Occipital lobe (tissue), 2 donors: ENCODE measurements around the gene CPED1. TPM values are rescaled to one million over a fixed set of nuclear protein-coding genes. Genes with fewer than 3 reads are reported as not detected.

Source experiments
- DNase-seq: peaks from one replicate; lab custom pipeline; 2025; lab: John Stamatoyannopoulos, UW
- total RNA-seq: library from RNA; depleted of rRNA; stranded (reverse); fragments of >200 nt; gene quantifications from one replicate; pipeline ENCODE4 v1.2.3, GENCODE V29; 2014

CPED1 gene
- total RNA-seq: 3.9 TPM

DNA sequence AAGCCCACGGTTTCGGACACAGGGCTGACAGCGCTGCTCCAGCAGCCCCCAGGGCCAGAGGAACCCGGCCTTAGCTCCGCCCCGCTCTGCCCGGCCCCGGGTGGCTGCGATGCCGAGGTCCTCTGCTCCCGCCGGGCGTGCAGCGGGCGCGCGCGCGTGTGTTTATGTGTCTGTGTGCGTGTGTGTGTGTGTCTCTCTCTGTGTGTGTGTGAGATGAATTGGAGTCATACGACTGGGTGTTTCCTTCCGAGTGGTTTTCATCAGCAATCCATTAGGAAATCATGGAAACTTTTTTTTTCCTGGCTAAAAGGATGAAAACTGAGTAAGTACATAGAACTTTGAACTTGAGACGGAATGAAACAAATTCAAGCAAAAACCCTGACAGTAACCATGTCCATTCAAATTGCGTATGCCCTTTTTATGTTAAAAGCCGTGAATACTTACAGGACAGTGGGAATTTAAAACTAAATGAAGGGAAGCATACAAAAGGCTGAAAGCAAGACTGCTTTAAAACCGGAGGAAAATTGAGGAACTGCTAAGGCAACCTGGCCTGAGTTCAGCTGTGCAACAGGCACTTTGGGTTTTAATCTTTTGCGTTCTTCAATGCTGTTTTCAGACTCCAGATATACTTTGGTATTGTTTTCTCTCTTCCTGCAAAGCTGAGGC, at the start of gene CPED1:
Gene CPED1, plus strand, starts transcription at position 121 of the 666 bp plus-strand sequence. CDS start 911 bp downstream, outside the sequence.
- no peak for DNase-seq

DNA sequence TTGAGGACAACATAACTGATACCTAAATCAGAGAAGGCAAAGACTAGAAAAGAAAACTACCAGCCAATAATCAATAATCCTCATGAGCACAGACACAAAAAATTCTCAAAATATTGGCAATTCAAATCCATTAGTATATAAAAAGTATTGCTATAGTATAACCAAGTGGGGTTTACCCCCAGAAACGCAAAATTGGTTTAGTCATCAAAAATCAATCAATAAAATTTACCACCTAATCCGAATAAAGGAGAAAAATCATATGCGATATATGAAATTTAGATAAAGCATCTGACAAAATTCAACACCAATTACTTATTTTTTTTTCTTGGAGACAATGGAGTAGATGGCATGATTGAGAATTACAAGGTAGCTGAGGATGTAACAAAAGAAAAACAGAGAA, 49.2 kb upstream of the CPED1 start:
- DNase-seq: no peak

- no peak for DNase-seq
Measured at GRCh38 chr7:120941064-120941463, 47.4 kb upstream of the CPED1 start.

DNA sequence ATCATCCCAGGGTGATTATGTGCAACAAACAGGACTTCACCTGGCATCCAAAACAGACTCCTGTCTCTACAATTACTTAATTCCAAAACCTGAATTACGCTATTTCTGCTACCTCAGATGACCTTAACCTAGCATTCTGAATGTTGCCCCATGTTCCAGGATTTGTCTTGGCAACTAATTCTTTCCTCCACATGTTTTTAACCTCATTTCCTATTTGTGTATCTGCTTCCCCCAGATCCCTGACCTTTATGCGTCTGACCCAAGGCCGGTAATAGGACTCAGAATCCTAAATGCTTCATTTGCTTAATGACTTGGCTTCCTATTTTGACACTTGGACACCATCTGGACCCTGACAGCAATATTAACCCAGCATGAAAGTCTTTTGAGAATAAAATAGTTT, 46.7 kb upstream of the CPED1 start:
- DNase-seq: no peak

DNA sequence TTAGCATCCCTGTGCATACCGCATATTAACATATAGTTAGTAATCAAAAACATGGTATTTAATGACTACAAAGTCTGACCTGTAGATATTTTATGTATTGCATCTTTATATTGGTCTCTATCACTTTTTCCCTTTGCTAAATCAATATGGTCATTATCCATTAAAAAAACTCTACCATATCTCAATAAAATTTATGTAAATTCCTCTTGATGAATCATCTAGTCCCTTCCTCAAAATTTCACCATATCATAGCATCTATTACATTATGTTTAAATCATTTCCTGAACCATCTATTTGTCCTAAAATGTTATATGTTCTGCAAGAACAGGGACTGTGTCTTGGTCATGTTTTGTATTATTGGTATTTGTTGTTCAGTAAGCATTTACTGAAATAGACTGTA, 45.6 kb upstream of the CPED1 start:
- DNase-seq: no peak

DNA sequence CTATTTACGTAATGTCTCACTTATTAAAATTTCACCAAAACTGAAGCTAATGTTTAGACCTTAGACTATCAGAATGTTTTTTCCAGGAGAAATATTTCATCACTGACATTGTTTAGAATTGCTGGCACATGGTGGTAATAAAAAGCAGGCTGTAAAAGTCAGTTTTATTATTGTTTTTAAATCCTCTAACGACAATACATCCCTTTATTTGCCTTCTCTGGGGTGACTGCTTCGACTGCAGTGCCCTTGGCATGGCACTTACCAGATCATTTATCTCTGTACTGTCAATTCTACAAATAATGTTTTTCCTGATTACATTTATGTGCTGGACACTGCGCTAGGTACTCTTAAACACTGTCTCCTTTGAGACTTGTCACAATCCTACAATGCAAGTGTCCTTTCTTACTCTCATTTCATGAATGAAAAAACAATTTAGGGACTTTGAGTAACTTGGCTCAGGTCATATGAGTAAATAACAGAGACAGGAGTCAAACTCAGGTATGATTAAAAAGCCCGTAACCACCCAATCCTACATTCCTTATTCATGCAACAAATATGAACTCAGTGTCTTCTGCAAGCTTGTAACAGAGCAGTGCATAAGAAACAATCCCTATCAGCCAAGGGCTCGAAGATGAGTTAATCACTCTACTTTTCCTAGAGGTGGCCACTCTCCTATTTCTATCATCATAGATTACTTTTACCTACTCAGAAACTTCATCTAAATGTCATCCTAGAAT, 43.5 kb upstream of the CPED1 start:
- no peak for DNase-seq

- no peak for DNase-seq
Measured at GRCh38 chr7:120947980-120948379, 40.5 kb upstream of the CPED1 start.

DNA sequence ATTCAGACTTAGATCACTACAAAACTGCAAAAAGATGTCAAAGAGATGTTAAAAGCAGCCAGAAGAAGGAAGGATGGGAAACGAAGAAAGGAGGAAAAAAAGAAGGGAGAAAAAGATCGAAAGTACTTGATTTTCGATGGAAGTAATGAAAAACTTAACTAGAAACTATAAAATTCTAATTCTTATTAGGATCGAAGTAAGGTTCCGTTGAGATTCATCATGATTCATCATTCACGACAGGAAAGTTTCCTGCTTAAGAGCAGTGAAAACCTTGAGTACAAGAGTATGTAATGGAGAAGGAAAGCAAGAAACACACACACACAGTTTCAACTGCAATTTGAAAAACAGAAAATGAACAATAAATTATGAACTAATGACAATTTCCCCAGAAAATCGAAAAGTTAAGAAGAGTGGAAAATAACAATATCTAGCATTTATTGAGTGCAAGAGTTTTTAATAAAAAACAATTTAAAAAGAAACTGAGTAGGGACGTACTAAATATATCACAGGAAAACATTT, 39.1 kb upstream of the CPED1 start:
- no peak for DNase-seq

GRCh38 chr7:120949998-120950538, 38.4 kb upstream of the CPED1 start:
- DNase-seq: no peak

DNA sequence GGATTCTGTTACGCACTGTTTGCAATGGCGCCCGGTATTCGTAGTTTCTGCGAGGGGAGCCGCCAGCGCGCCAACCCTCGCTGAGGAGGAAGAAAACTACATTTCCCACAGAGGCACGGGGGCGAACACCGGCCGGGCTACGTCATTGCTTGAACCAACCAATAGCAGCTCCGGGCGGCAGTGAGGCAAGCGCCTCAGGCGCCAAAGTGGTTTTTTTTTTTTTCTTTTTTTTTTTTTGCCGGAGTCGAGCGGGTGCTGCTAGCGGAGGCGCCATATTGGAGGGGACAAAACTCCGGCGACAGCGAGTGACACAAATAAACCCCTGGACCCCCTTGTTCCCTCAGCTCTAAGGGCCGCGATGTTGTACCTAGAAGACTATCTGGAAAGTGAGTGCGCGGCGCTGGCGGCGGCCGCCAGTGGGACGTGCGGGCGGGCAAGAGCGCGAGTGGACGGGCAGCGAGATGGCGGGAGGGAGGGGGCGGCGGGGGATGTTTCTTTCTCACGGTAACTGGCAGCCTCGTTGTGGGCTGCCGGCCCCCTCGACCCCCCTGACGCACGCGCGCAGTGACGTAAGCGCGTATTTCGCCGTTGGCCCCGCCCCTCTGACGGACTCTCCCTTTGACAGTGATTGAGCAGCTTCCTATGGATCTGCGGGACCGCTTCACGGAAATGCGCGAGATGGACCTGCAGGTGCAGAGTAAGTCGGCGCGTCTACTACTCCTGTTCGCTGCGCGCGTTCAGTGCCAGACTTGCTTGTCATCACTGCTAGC, 37.8 kb upstream of the CPED1 start, which contains the start of gene ING3:
Gene ING3, plus strand, starts transcription at position 239 of the 770 bp plus-strand sequence. Its CDS starts 120 bp downstream, at position 359.
- peak; percentile 95 for DNase-seq

DNA sequence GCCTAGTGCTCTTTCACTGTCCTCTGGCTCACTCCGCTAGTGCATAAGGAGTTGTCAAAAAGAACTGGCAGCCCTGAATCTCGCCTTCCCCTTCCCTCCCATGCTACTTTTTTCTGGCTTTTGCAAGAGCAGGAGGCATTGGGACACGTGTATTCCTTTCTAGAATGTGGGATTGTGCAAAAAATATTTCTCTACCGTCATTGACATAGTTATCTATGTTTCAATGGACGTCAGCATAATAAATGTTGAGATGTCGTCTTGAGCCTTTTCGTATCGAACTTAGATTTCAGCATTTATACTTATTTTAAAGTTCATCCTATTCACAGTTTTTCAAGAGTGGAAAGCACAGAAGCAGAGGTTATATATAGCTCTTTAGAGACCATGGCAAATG, 37.2 kb upstream of the CPED1 start:
- no peak for DNase-seq

- no peak for DNase-seq
Measured at GRCh38 chr7:120951826-120952225, 36.7 kb upstream of the CPED1 start.

DNA sequence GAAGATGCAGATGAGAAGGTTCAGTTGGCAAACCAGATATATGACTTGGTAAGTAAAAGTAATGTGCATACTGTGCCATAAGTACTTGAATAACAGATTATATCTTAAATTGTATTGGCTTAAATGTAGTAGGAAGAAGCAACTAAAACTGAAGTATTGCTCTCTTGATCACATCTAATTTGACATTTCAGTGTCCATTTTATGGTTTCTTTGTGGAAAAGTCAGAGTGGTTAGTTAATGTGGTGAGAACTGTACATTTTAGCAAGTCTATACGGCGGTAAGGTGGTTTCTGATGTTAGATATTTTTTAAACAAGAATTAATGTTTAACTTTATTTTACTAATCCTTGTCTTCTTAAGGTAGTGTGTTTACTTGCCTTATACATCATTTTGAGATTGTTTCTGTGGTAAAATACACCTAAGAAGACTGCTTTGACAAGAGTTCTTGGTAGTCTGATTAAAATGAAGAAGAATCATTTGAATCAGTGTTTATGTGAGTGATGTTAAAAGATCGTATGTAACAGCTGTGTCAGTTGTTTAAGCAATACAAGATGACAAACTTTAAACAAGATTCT, 32.8 kb upstream of the CPED1 start:
- DNase-seq: no peak

DNA sequence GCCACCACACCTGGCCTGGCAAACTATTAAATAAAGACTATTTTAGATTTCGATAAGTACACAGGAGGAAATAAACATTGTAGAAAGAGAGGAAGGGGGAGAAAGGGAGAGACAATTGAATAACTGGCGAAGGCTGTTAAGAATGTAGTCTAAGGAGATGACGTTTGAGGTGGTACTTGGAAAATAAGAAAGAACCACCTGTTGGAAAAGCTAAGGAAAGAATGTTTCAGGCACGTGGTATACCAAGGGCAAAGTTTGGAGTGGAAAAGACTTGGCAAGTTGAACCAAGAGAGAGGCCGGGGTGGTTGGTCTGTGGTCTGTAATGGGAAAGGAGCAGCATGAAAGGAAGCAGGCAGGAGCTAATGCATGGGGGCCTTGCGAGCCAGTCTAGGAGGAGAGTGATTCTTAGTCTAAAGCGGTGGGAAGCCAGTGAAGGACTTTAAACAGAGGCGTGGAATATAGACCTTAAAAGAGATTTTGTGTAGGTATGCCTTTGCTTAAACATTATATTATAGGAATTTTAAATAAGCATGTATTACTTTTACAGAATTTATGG, 28.5 kb upstream of the CPED1 start:
- DNase-seq: no peak

- no peak for DNase-seq
Measured at GRCh38 chr7:120960714-120961113, 27.8 kb upstream of the CPED1 start.

DNA sequence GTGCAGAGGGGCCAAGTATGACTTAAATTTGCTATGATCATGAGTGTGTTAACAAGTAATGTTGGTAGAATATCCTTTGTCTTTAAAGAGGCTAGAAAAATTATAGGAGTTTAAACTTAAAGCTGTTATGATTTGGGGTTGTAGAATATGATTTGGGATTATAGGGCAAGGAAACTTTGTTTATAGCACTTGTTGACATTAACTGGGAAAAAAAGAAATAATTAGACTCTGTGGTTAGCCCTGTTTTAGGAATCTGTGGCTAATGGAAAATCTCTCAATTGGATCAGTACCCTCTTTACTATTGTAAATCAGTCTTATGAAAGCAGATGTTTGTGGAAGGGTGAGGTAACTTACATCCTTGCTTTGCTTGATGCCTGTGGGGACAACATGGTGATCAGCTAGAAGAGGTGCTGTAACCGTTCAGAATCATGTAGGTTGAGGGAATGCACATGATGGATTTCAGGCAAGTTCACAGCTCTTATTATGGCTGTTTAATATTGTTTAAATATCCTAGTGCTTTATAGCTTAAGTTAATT, 26.8 kb upstream of the CPED1 start:
- no peak for DNase-seq

DNA sequence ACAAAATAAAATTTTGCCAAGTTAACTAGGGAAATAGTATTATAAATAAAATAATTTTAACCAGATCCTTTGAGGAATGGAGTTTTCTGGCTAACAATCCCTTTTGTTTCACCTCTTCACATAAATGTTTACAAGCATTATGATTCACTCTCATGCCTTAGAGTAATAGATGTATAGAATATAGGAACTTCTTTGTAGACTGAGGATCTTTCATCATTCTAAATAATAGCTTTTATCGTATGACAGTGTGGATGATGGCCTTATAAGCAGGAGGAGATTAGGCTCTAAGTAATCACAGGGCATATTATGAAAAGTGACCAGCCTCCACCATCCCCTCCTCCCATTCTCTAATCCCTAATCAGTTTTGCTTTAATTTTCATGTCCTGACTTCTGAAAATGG, 24.4 kb upstream of the CPED1 start:
- DNase-seq: no peak

GRCh38 chr7:120966961-120967360, 21.6 kb upstream of the CPED1 start:
- no peak for DNase-seq

DNA sequence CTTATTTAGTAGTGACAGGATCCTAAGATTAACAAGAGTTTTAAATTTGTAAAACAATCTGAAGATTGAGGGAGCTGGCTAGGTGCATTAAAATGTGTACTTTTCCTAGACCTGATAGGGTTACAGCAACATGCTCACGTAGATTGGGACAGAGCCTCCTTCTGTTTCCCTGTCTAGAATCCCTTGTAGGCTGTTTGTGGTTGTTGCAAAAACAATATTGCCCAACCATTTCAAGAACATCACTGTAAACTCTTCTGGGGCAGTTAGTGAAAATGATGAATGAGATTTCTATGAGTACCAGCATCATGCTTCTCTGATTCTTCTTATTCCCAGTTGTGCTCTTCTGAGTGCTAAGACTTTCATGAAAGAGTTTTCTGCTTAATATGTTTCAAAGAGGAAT, 14.7 kb upstream of the CPED1 start:
- no peak for DNase-seq

DNA sequence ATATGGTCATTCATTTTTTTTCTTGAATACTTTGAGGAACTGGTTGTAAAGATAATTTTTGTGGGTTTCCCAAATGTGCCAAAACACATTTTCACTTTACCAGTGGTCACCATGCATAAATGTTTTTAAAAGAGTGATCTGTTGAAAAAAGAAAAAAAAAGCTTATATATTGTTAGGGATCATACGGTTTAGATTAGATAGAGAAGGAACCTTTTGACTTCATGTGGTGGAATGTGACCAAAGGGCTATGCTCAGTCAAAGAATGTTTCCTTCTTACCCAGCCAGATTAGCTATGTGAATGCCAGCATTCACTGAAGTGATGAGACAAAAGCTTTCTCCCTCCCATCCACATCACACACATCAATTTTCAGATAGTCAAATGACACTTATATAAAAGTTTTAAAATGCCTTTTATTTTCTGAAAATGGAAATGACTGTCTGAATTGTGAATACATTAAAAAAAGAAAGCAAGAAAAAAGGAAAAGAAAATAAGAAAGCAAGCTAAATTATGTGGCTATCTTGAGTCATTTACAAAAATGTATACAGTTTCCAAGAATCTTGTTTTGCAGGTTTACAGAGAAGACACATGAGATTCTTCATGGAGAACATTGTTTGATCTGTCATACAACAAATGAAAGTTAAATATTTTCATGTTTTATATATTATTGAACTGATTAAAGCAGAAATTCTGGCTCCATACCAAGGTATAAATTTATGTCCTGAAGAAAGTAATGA, 8.6 kb upstream of the CPED1 start:
- no peak for DNase-seq
